Activated CD8-positive, alpha-beta memory T cell treated with anti-CD3 and anti-CD28 coated beads, Interleukin-2, amount 50 U/mL, for 48 hours (primary cell): ENCODE measurements around the gene TRIM27.
"Not testable (repeated sequence)": the region's sequence is repeated elsewhere in the genome, so short reads cannot be mapped to it uniquely, and the experiment has no call there.

ENCODE experiments used
- DNase-seq: peaks from one replicate; pipeline ENCODE4 v3.0.0-alpha.2; 2020

Gene TRIM27

DNA sequence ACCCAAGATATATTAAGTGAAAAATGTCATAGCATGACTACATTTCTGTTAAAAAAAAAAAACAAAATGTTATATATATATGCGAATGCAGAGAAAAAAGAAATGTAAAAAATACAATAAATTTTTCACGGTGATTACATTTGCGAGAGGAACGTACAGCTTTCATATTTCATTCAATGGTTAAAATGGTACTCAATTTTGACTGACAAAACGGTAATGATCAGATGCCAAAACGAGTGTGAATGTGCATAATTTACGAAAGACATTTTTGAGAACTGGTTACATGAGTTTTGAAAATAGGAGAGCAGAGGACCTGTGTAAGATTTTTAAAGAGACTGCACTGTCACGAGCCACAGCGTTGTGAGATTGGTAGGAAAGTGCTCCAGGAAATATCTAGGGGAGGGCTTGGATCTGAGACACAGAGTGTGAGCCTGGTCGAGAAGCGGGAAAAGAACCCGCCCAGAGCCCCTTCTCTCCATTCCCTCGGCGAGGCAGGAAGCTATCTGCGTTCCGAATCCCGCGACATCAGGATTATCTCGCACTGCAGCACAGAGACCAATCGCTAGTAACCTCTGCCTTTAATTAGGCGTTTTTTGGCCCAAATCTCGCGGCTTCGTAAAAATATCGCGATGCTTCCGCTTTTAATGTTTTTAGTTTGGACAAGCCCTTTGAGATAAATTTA lies 28.5 kb downstream of the TRIM27 start:
- peak; percentile 88 for DNase-seq

DNA sequence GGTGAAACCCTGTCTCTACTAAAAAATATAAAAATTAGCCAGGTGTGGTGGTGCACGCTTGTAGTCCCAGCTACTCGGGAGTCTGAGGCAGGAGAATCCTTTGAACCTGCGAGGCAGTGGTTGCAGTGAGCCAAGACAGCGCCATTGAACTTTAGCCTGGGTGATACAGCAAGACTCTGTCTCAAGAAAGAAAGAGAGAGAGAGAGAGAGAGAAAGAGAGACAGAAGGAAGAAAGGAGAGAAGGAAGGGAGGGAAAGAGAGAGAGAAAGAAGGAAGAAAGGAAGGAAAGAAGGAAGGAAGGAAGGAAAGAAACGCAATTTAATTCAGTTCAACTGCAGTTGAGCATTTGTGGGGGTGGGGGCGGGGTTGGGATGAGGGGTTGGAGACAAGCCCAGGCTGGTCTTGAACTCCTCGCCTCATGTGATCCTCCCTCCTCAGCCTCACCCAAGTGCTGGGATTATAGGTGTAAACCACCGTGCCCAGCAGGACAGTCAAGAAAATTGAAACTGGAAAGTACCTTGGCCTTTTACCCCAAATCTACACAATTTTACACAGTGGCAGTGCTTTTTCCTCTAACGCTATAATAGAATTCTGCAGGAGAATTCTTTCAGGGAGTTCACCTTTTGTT lies 30.5 kb downstream of the TRIM27 start:
- DNase-seq = no peak

DNA sequence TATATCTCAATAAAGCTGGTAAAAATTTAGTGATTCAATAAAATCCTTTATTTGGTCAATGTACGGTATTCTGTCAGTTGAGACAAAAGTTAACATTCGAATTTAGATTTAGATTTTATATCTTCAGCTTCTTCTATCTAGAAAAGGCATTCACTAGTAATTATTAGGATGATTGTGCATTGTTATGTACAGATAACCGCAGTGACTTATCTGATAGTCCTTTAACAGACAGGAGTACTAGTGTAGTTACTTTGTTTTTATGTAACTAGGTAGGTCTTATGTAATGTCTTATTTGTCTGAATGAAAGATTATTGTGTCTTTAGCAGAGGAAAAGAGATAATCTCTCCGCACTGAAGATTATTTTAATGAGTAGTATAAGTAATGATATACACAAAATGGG lies 31.3 kb downstream of the TRIM27 start:
- no peak for DNase-seq

DNA sequence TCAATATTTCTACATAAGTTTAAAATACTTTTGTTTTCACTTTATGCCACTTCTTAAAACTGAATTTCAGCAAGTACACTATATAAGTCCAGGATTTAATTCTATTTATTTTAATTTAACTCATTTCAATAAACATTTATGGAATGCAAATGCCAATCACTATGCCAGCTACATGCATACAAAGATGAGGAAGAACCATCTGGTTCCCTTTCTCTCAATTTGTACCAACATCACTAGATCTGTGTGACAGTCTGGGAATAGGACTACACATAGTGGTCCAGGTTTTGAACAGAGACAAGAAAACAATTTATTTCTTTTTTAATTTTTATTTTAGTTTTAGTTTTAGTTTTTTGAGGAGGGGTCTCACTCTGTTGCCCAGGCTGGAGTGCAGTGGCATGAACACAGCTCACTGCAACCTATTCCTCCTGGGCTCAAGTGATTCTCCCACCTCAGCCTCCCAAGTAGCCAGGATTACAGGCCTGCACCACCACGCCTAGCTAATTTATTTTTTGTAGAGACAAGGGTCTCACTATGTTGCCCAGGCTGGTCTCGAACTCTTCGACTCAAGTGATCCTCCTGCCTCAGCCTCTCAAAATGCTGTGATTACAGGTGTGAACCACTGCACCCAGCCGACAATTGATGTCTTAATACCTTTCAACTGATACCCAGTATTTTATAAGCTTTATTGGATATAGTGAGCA lies 35.8 kb downstream of the TRIM27 start:
- DNase-seq = no peak

DNA sequence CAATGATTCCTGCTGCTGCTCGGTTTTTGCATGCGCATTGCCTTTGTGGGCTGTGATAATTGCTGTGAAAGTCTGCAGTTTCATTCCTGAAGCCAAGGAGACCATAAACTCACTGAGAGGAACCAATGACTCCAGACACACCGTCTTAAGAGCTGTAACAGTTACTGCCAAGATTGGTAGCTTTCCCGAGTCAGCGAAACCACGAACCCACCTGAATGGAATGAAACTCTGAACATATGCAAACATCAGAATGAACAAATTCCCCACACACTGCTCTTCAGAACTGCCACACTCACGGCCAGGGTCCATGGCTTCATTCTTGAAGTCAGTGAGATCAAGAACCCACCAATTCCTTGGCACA lies 37.7 kb downstream of the TRIM27 start:
- DNase-seq = no peak

DNA sequence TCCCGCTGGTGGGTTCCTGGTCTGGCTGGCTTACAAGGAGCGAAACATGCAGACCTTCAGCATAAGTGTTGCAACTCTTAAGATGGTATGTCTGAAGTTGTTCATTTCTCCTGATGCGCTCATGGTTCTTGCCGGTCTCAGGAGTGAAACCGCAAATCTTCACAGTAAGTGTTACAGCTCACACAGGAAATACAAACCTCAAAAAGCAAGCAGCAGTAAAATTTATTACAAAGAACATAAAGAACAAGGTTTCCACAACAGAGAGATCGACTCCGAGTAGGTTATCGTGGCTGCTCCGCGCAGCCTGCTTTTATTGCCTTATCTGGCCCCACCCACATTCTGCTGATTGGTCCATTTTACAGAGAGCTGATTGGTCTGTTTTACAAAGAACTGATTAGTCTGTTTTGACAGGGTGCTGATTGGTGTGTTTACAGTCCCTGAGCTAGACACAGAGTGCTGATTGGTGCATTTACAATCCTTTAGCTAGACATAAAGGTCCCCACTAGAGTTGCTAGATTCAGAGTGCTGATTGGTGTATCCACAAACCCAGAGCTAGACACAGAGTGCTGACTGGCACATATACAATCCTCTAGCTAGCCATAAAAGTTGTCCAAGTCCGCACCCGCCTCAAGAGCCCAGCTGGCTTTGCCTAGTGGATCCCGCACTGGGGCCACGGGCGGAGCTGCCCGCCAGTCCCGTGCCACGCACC lies 39.2 kb downstream of the TRIM27 start:
- peak; percentile 81 for DNase-seq

DNA sequence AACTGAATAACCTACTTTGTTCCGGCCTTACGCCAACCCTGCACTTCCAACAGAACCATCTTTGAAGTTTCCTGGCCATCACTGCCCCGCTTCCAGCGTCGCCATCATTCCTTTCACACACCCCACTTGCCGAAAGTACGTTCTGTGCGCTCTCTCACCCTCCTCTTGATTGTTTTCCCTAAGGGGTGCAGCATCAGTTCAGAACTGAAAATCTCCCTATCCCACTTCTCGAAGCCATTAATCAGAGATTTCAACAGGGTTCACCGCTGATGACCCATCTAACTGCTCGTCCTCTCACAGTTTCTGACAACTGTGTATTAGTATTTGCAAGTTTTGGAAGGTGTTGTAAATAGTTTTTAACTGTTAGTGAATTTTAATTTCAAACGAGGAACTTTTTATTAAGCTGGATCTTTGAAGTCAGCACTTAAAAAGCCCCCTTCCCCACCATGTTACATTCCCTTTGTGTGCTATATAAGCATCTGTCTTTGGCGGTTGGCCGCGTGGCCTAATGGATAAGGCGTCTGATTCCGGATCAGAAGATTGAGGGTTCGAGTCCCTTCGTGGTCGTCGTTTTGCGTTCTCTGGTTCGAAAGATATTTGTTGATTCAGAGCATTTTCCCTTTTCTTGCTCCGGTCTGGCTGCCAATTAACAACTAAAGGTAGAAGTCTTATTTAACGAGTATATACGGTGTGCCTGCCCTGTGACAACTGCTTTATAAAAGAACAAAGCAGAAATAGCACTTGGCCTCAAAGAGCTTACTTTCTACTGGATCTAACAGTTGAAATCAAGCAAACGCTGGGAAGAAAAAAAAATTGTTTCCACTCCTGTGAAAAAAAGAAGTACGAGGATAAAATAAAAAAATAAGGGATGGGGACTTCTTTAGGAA lies 42.6 kb downstream of the TRIM27 start:
- peak; percentile 96 for DNase-seq

DNA sequence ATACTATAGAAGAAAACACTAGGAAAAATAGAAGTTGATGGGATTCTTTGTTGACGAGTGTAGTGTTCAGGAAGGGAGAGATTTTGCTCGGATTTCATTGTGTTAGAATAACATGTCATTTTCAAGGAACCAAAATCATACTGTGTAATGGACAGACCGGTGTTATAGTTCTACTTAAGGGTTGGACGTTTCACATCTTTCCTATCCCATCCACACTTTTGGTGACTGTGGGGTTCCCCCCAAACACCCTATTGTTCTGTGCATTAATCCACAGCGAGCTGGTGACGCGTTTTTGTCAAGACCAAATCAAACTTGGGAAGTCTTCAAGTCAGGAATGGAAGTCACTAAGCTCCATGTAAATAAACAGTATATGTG lies 43.3 kb downstream of the TRIM27 start:
- DNase-seq = no peak

DNA sequence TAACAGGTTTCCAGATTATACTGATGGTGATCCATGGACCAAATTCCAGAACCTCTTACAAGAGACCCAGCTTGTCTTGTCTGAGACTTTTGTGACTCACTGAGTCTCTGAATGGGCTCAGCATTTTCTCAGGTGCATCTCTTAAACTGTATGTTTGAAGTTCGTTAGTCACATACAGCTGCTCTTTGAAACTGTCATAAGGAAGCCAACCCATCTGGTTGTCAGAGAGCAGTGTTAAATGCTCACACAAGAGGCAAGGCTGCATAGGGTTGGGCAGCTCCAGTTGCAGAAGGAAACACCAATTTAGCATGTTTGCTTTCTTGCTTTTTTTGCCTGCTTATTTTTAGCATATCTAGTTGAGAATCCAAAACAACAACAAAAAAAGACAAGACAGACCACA lies 47.1 kb downstream of the TRIM27 start:
- DNase-seq = no peak

DNA sequence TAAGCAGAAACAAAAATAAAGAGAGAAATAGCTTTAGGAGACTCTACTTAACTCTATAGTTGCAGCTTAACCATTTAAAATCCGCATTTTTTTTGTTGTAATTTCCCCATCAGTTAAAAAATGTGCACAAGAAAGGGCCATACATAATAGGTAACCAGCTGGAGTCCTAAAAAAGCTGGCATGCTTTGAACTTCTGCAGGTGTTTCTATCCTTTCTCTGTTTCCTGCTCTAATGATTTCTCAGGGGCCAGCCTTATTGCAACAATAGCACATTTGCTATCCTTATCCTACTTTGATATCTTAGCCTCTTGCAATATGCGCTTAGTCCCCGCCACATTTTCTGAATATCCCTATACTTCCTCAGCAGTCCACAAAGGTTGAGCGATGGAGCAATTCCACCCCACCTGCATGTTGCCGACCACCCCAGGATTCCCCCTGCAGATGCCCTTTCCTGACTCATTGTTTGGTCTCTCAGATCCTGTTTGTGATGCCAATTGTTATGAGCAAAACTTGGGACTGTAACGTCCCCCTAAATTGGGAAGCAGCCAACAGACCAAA lies 48.5 kb downstream of the TRIM27 start:
- no peak for DNase-seq

DNA sequence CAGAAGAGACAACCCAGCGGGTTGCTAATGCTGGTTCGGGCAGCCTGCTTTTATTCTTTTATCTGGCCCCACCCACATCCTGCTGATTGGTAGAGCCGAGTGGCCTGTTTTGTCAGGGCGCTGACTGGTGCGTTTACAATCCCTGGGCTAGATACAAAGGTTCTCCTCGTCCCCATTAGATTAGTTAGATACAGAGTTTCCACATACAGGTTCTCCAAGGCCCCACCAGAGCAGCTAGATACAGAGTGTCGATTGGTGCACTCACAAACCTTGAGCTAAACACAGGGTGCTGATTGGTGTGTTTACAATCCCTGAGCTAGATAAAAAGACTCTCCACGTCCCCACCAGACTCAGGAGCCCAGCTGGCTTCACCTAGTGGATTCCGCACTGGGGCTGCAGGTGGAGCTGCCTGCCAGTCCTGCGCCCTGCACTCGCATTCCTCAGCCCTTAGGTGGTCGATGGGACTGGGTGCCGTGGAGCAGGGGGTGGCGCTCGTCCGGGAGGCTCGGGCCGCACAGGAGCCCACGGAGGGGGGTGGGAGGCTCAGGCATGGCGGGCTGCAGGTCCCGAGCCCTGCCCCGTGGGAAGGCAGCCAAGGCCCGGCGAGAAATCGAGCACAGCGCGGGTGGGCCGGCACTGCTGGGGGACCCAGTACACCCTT lies 51.5 kb downstream of the TRIM27 start:
- DNase-seq = not testable (repeated sequence)

DNA sequence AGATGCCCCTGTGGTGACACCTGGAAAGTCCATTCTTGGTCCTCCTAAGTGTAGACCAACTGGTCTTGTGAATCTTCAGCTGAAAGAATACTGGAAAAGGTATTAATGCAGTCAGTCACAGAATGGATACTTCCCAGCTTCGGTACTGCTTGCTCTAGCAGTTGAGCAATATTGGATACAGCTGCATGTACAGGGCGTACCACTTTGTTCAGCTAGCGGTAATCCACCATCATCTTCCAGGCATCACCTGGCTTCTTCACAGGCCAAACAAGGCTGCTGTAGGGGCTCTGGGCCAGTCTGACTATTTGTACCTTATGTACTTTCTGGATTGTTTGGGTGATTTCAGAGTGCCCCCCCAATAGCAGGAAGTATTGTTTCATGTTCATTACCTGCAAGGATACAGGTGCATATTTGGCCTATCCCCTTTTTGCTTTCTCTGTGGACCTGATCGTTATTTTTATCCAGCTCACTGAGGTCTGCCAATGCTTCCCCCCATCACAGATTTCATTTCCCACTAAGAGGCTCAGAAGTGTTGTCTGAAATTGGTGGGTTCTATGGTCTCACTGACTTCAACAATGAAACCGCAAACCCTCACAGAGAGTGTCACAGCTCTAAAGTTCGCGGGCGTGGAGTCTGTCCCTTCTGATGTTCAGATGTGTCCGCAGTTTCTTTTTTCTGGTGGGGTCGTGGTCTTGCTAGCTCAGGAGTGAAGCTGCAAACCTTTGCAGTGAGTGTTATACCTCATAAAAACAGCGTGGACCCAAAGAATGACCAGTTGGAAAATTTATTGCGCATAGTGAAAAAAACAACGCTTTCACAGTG lies 52.2 kb downstream of the TRIM27 start:
- no peak for DNase-seq

DNA sequence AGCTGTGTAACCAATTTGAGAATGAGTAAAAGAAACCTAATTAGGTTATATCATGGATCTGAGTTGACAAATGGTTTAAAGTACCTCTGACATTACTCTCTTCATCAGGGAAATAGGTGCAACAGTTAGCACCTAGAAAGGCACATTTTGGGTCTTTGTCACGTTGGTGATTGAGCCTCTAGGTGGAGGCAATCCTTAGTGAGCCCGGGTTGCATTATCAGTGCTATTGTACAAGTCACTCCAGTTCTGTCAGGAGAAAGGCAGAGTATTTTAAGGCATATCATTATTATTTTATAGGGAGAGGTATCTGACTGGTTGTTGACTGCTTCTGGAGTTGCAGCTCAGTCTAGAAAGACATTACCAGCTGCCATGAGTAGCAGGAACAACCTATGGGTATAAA lies 54.9 kb downstream of the TRIM27 start:
- no peak for DNase-seq

DNA sequence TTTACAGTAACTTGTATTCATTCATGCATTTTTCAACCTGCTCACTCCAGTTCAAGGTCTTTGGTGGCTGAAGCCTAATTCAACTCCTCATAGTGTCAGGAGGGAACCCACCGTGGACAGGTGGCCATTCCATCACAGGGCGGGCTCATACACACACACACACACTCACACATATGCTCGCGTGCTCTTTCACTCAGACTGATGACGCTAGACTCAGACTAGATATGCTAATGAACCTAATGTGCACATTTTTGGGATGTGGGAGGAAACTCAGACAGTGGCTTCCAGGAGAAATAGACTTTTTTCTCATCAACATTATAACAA lies 56.7 kb downstream of the TRIM27 start:
- peak; percentile 60 for DNase-seq

DNA sequence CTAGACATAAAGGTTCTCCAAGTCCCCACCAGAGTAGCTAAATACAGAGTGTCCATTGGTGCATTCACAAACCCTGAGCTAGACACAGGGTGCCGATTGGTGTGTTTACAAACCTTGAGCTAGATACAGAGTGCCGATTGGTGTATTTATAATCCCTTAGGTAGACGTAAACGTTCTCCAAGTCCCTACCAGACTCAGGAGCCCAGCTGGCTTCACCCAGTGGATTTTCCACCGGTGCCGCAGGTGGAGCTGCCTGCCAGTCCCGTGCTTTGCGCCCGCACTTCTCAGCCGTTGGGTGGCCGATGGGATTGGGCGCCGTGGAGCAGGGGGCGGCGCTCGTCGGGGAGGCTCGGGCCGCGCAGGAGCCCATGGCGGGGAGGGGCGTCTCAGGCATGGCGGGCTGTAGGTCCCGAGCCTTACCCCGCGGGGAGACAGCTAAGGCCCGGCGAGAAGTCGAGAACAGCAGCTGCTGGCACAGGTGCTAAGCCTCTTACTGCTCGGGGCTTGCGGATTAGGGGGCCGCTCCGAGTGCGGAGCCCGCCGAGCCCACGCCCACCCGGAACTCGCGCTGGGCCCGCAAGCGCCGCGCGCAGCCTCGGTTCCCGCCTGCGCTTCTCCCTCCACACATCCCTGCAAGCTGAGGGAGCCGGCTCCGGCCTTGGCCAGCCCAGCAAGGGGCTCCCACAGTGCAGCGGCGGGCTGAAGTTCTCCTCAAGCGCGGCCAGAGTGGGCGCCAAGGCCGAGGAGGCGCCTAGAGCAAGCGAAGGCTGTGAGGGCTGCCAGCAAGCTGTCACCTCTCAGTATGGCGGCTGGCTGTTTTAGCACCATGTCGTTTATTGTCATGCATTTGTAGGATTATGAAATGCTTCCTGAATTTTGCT lies 57.3 kb downstream of the TRIM27 start:
- peak; percentile 87 for DNase-seq

DNA sequence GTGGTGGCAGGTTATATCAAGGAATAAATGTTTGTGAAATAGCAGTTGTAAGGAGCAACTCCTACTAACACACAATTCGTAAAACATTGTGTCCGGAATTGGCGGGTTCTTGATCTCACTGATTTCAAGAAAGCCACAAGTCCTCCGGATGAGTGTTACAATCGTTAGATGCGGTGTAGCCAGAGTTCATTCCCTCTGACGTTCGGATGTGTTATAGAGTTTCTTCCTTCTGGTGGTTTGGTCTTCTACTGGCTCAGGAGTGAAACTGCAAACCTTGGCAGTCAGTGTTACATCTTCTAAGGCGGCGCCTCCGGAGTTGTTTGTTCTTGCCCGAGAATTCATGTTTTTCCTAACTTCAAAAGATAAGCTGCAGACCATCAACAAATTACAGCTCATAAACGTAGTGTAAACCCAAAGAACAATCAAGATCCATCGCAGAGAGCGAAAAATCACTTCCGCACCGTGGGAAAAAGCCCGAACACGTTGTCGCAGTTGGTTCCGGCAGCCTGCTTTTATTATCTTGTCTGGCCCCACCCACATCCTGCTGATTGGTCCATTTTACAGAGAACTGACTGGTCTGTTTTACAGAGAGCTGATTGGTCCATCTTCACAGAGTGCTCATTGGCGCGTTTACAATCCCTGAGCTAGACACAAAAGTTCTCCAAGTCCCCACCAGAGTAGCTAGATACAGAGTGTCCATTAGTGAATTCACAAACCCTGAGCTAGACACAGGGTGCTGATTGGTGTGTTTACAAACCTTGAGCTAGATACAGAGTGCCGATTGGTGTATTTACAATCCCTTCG lies 58.2 kb downstream of the TRIM27 start:
- peak; percentile 77 for DNase-seq

DNA sequence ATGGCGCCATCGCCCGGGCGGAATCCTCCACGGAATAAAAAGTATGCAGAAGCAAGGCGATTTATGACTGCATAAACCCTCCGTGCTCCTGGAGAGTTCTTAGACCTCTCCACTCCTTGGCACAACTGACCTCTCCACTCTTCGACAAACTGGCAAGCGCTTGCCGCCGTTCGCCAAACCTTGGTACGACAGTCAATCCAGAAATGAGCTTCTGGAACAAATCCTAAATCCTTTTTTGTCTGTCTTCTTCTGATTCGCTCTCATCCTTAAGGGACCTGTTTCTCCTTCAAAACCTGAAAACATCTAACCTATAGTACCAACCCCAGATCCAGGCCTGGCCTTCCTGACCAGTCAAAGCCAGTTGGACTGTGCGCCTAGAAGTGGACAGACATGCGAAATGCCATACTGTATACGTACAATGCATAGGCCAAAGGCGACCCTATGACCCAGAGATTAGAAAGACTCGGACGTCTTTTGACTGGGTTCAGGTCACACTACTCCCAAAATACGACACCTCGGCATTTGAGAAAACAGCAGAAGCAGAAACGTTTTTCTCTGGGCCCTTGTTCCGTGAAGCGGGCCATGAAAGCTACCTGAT lies 59.4 kb downstream of the TRIM27 start:
- no peak for DNase-seq

DNA sequence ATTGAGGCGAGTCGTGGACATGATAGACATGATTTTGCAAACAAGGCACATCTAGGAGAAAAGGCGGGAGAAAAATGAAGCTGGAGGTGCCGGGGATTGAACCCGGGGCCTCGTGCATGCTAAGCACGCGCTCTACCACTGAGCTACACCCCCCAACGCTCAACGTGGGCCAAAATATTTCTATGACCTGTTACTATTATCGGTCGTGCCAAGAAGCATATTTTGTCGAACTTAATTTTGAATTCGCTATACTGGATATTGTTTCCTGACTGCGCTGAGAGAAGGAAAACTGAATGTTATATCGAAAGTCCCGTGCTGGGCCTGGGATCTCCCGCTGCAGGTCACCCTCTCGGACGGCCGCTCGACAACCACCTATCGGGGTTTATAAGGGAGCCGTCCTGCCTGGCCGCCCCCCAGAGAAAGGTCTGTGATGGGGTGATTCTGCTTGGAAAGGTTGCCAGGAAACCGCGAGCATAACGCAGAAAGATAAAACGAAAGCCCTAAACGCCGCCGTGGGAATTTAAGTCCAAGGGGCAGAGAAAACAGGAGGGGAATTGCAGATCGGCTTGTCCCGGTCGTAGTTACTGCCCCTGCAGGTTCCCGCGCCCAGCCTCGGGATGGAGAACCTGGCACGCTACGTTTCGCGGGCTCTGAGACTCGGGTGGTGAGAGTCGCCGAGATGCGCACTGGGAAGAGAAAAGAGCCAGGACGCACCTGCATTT lies 60.0 kb downstream of the TRIM27 start:
- DNase-seq = peak; percentile 97
